BE2C (cell line): ENCODE data around the gene PACC1.
"Not testable (repeated sequence)": the region's sequence is repeated elsewhere in the genome, so short reads cannot be mapped to it uniquely, and the experiment has no call there.

Experiments used
- DNase-seq: peaks from one replicate; pipeline ENCODE4 v3.0.0-alpha.2; 2020
- H3K27me3 ChIP-seq: fragments of 250-450 bp; sonication (Bioruptor Pico); 2 replicates; pipeline ENCODE4 v1.5.1; 2020; ENCODE audit warnings: mild to moderate bottlenecking
- H3K36me3 ChIP-seq: fragments of 250-450 bp; sonication (Bioruptor Pico); 2 replicates; pipeline ENCODE4 v1.5.1; 2020; ENCODE audit warnings: mild to moderate bottlenecking
- H3K4me1 ChIP-seq: fragments of 250-450 bp; sonication (Bioruptor Pico); 2 replicates; pipeline ENCODE4 v1.5.1; 2020
- H3K4me3 ChIP-seq: 2 replicates; pipeline ENCODE4 v1.5.1; 2011; ENCODE audit warnings: low read depth, low read length
- H3K9me3 ChIP-seq: fragments of 250-450 bp; sonication (Bioruptor Pico); 2 replicates; pipeline ENCODE4 v1.5.1; 2020
- CTCF ChIP-seq: IDR thresholded peaks from 2 replicates; pipeline ENCODE4 v1.5.1; 2012; ENCODE audit warnings: mild to moderate bottlenecking, low read depth, low read length

Gene PACC1

GRCh38 chr1:212396638-212397037 is 18.0 kb downstream of the PACC1 start:
- Histone ChIP-seq H3K4me3 (no peak overlapping the region), H3K27me3 (no peaks in the 10 kb centered on the region), H3K9me3 (no peaks in the 10 kb centered on the region; the same call in 1 of the 2 replicates), H3K36me3 (0 out of 2 replicates have a peak, but pooled peaks cover 2% of the 10 kb centered on the region), H3K4me1 (no peaks in the 10 kb centered on the region)
- no peak for TF ChIP-seq CTCF
- no peak for DNase-seq

- not testable (repeated sequence) for H3K27me3 ChIP-seq, H3K4me3 ChIP-seq, H3K9me3 ChIP-seq, DNase-seq, H3K36me3 ChIP-seq, H3K4me1 ChIP-seq
These were observed 18.8 kb downstream of the PACC1 start for GRCh38 chr1:212395678-212396437.

- no peaks in the 10 kb centered on the region for H3K27me3 ChIP-seq
- no peak for DNase-seq
- no peak for TF ChIP-seq CTCF
- H3K9me3 ChIP-seq, result no peaks in the 10 kb centered on the region
- no peaks in the 10 kb centered on the region for H3K4me1 ChIP-seq
- H3K4me3 ChIP-seq, result no peak overlapping the region
- H3K36me3 ChIP-seq, result peaks cover 29% of the 10 kb centered on the region
These were observed 25.5 kb downstream of the PACC1 start for GRCh38 chr1:212388985-212389716.

DNA sequence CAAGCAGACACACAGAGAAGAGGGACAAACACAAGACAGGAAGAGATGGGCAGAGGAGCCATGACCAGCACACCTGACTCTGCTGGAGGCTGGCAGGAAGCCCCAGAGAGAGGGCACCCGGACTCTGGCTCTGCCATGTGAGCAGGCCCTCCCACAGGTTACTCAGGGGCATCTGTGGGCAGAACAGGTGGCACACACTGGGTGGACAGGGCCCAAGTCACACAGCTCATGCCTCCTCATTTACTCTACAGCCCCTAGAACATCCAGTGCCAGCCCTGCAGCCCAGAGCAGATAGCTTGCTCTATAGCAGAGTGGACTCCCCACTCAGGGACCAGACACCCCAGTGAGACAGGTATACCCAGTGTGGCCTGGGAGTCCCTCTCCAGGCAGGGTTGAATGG is 28.7 kb downstream of the PACC1 start:
- no peak for DNase-seq
- no peaks in the 10 kb centered on the region for H3K27me3 ChIP-seq
- TF ChIP-seq CTCF, result no peak
- H3K4me3 ChIP-seq, result no peak overlapping the region
- H3K9me3 ChIP-seq, result no peaks in the 10 kb centered on the region
- H3K36me3 ChIP-seq, result peaks cover 31% of the 10 kb centered on the region
- no peaks in the 10 kb centered on the region for H3K4me1 ChIP-seq

DNA sequence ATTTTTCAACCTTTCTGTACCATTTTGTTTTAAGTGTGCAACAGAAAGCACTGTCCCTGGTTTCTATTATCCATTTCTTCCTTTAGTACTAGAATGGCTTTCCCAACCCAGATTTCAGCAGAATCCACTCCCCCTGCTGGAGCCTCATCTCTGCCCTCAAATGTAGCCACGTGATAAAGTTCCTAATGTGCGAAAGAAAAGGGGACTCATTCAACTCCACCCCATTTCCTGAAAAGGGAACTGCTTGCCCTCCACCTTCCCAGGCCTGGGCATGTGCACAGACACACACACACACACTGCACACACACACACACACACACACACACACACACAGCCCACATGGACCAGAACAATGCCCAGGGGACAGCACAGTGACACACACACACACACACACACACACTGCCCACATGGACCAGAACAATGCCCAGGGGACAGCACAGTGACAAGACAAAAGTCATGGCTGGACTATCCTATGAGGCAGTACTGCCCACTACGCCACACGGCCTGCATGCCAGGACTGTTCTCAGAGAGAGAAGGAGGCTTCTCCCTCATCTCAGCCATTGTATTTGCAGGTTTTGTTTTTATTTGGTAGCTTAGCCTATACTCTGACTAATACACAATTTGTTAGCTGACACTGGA is 33.2 kb downstream of the PACC1 start:
- Histone ChIP-seq H3K27me3 (no peaks in the 10 kb centered on the region), H3K36me3 (peaks cover 30% of the 10 kb centered on the region), H3K4me3 (no peak overlapping the region), H3K4me1 (no peaks in the 10 kb centered on the region), H3K9me3 (no peaks in the 10 kb centered on the region)
- DNase-seq, result no peak
- no peak for TF ChIP-seq CTCF

DNA sequence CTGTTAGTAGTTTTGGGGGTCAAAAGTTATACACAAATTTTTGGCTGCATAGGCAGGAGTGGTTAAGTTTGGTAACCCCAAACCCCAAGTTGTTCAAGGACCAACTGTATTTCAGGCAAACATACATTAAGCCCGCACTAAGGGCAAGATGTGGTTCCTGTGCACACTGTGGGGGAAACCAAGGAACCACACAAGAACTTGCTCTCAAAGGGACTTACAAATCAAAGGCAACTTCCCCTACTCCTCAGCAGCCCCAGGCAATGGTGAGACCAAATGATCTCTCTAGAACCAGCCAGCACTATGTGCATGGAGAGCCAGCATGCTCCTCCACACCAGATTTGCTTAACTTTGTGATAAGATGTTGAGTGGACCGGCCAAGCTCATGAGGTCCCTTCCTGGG is 35.3 kb downstream of the PACC1 start:
- DNase-seq, result no peak
- Histone ChIP-seq H3K36me3 (peaks cover 12% of the 10 kb centered on the region), H3K4me1 (no peaks in the 10 kb centered on the region), H3K27me3 (no peaks in the 10 kb centered on the region), H3K9me3 (no peaks in the 10 kb centered on the region), H3K4me3 (no peak overlapping the region)
- TF ChIP-seq CTCF, result no peak
